Esophagus muscularis mucosa (tissue), 4 donors: ENCODE results near the gene PIK3CD. TPM values are rescaled to one million over a fixed set of nuclear protein-coding genes. Genes with fewer than 3 reads are reported as not detected.

Experiments
- DNase-seq: peaks from one replicate; pipeline ENCODE4 v3.0.0-alpha.2; 2017; ENCODE audit errors: extremely low spot score
- H3K27ac ChIP-seq, 4 donors: fragments of 200-600 bp; sonication (generic); replicated peaks in 1 of 4; 1 replicate in 3 of 4; 2 replicates in 1 of 4; pipeline ENCODE4 v1.5.1; 2016 to 2019; ENCODE audit warnings: mild to moderate bottlenecking in 1 of 4
- H3K27me3 ChIP-seq, 4 donors: fragments of 200-600 bp; sonication (generic); one replicate each; pipeline versions ENCODE4 v1.5.1 to v1.6.0; 2016 to 2019
- H3K36me3 ChIP-seq, 4 donors: fragments of 200-600 bp; sonication (generic); one replicate each; pipeline ENCODE4 v1.5.1; 2016 to 2019
- H3K4me1 ChIP-seq, 4 donors: fragments of 200-600 bp; sonication (generic); one replicate each; pipeline ENCODE4 v1.5.1; 2016 to 2019
- H3K4me3 ChIP-seq, 4 donors: fragments of 200-600 bp; sonication (generic); 1 replicate in 2 of 4; 2 replicates in 2 of 4; pipeline ENCODE4 v1.5.1; 2016 to 2019; ENCODE audit warnings: mild to moderate bottlenecking in 4 of 4, moderate library complexity in 1 of 4
- H3K9me3 ChIP-seq, 4 donors: fragments of 200-600 bp; sonication (generic); 1 replicate in 3 of 4; 2 replicates in 1 of 4; pipeline ENCODE4 v1.5.1; 2016 to 2019
- CTCF ChIP-seq, 3 experiments: fragments of 200-600 bp in 2 of 3; fragments of 450-650 bp in 1 of 3; sonication (generic) in 2 of 3; IDR thresholded peaks; one replicate each; pipeline ENCODE4 v1.5.1; 2017 to 2019; ENCODE audit warnings: antibody characterized with exemption in 3 of 3, mild to moderate bottlenecking in 2 of 3, moderate library complexity in 1 of 3
- EP300 ChIP-seq: sonication (generic); formaldehyde crosslinking; IDR thresholded peaks from one replicate; pipeline ENCODE4 v1.6.1; 2017; ENCODE audit warnings: antibody characterized with exemption
- POLR2A ChIP-seq: fragments of 450-650 bp; IDR thresholded peaks from one replicate; pipeline ENCODE4 v1.6.1; 2017; ENCODE audit warnings: antibody characterized with exemption, moderate library complexity, mild to moderate bottlenecking, low read depth
- POLR2AphosphoS5 ChIP-seq, 2 donors: sonication (generic); formaldehyde crosslinking; IDR thresholded peaks; one replicate each; pipeline ENCODE4 v1.6.1; 2017; ENCODE audit warnings: antibody characterized with exemption in 2 of 2
- WGBS: methylation state at CpG from one replicate; pipeline ENCODE4 v1.1.5; 2018; 5-methylcytosine and 5-hydroxymethylcytosine counted together
- intact Hi-C: fragments of 100-400 bp; cut with DNase I; formaldehyde crosslinking; loops from one replicate; pipeline ENCODE4 v1.15.1; 2023
- total RNA-seq, 4 donors: library from RNA; depleted of rRNA; stranded (reverse); fragments of >200 nt; gene quantifications; one replicate each; pipeline versions ENCODE4 v1.1.0 to v1.2.1, GENCODE V29; 2016

The PIK3CD gene
- total RNA-seq, 4 donors from 2014 or later: 7.9 to 30.4 (median 13.9) TPM

- Histone ChIP-seq H3K9me3 (no peaks in the 10 kb centered on the region), H3K4me1 (no peaks in the 10 kb centered on the region), H3K27ac (no peak overlapping the region), H3K36me3 (peaks cover 15 to 93% (median 77%) of the 10 kb centered on the region in 4 donors), H3K27me3 (no peaks in the 10 kb centered on the region), H3K4me3 (no peak overlapping the region)
- TF ChIP-seq CTCF (IDR thresholded peaks at IDR 0.05) (no peak), POLR2A (no peak), POLR2AphosphoS5 (IDR thresholded peaks at IDR 0.05) (no peak), EP300 (no peak)
- intact Hi-C loops: no loop called here
- whole genome bisulfite sequencing: 93% methylated on average over 27 of the region's 42 CpGs
- DNase-seq: no peak
Observed at GRCh38 chr1:9603766-9604753, 47.5 kb upstream of the PIK3CD start.

GRCh38 chr1:9604836-9605235, 46.7 kb upstream of the PIK3CD start:
- H3K36me3 ChIP-seq: peaks cover 15 to 93% (median 77%) of the 10 kb centered on the region in 4 donors
- no peaks in the 10 kb centered on the region for H3K9me3 ChIP-seq
- H3K4me1 ChIP-seq: no peaks in the 10 kb centered on the region
- no peak overlapping the region for H3K4me3 ChIP-seq
- no peak for DNase-seq
- H3K27ac ChIP-seq: no peak overlapping the region
- H3K27me3 ChIP-seq: no peaks in the 10 kb centered on the region
- WGBS: 87% methylated on average over 15 of the region's 15 CpGs
- no peak for TF ChIP-seq POLR2A
- no peak for TF ChIP-seq POLR2AphosphoS5 (IDR thresholded peaks at IDR 0.05)
- TF ChIP-seq CTCF (IDR thresholded peaks at IDR 0.05): no peak
- no peak for TF ChIP-seq EP300
- intact Hi-C loops: no loop called here

- intact Hi-C loops: no loop called here
- DNase-seq: no peak
- TF ChIP-seq POLR2A (no peak), EP300 (no peak), POLR2AphosphoS5 (IDR thresholded peaks at IDR 0.05) (no peak), CTCF (IDR thresholded peaks at IDR 0.05) (no peak)
- no peaks in the 10 kb centered on the region for H3K27me3 ChIP-seq
- H3K9me3 ChIP-seq: no peaks in the 10 kb centered on the region
- no peak overlapping the region for H3K27ac ChIP-seq
- no peak overlapping the region for H3K4me3 ChIP-seq
- 100% methylated on average over 6 of the region's 14 CpGs for WGBS
- no peaks in the 10 kb centered on the region for H3K4me1 ChIP-seq
- H3K36me3 ChIP-seq: peaks cover 18 to 93% (median 77%) of the 10 kb centered on the region in 4 donors
Observed at GRCh38 chr1:9605946-9606455, 45.5 kb upstream of the PIK3CD start.

- Histone ChIP-seq H3K4me1 (no peaks in the 10 kb centered on the region), H3K27ac (no peak overlapping the region), H3K4me3 (no peak overlapping the region), H3K9me3 (no peaks in the 10 kb centered on the region), H3K27me3 (no peaks in the 10 kb centered on the region), H3K36me3 (peaks cover 16 to 93% (median 77%) of the 10 kb centered on the region in 4 donors)
- intact Hi-C loops: no loop called here
- TF ChIP-seq POLR2A (no peak), EP300 (no peak)
- DNase-seq: no peak
- WGBS: 92% methylated on average over 15 of the region's 21 CpGs
Observed at GRCh38 chr1:9606458-9606857, 45.1 kb upstream of the PIK3CD start.

- intact Hi-C loops: no loop called here
- Histone ChIP-seq H3K9me3 (no peaks in the 10 kb centered on the region), H3K36me3 (peaks cover 16 to 93% (median 77%) of the 10 kb centered on the region in 4 donors), H3K4me3 (no peak overlapping the region), H3K4me1 (no peaks in the 10 kb centered on the region), H3K27me3 (no peaks in the 10 kb centered on the region), H3K27ac (no peak overlapping the region)
- DNase-seq: no peak
- TF ChIP-seq CTCF (IDR thresholded peaks at IDR 0.05): no peak
- no peak for TF ChIP-seq EP300
- no peak for TF ChIP-seq POLR2AphosphoS5 (IDR thresholded peaks at IDR 0.05)
- 91% methylated on average over 5 of the region's 10 CpGs for WGBS
Observed at GRCh38 chr1:9606948-9607347, 44.6 kb upstream of the PIK3CD start.
